GM19372 (cell line): ENCODE data around the gene CD28.
"Not testable (repeated sequence)": the region's sequence is repeated elsewhere in the genome, so short reads cannot be mapped to it uniquely, and the experiment has no call there.

Source experiments
- ATAC-seq: cut with Tn5 transposase; IDR thresholded peaks from one replicate; pipeline ENCODE4 v1.9.1; 2021; ENCODE audit warnings: mild to moderate bottlenecking, low read depth, moderate library complexity; ENCODE audit not compliant: unreplicated experiment

The CD28 gene

GRCh38 chr2:203685789-203686420 lies 20.5 kb upstream of the CD28 start:
- no peak for ATAC-seq

GRCh38 chr2:203687165-203687564 lies 19.3 kb upstream of the CD28 start:
- no peak for ATAC-seq

- ATAC-seq = peak; percentile 60
Observed at GRCh38 chr2:203688798-203689197, 17.6 kb upstream of the CD28 start.

- no peak for ATAC-seq
Observed at GRCh38 chr2:203689426-203690116, 16.9 kb upstream of the CD28 start.

- ATAC-seq = no peak
Observed at GRCh38 chr2:203690117-203690431, 16.4 kb upstream of the CD28 start.

- no peak for ATAC-seq
Observed at GRCh38 chr2:203690441-203691047, 15.9 kb upstream of the CD28 start.

- ATAC-seq = no peak
Observed at GRCh38 chr2:203691149-203691548, 15.3 kb upstream of the CD28 start.

GRCh38 chr2:203692031-203692710 lies 14.3 kb upstream of the CD28 start:
- no peak for ATAC-seq

GRCh38 chr2:203693242-203693879 lies 13.1 kb upstream of the CD28 start:
- ATAC-seq = no peak

- no peak for ATAC-seq
Observed at GRCh38 chr2:203694191-203694590, 12.2 kb upstream of the CD28 start.

- no peak for ATAC-seq
Observed at GRCh38 chr2:203697190-203697589, 9.2 kb upstream of the CD28 start.

GRCh38 chr2:203697763-203698162 lies 8.7 kb upstream of the CD28 start:
- not testable (repeated sequence) for ATAC-seq

GRCh38 chr2:203698410-203698809 lies 8.0 kb upstream of the CD28 start:
- not testable (repeated sequence) for ATAC-seq

GRCh38 chr2:203704430-203704829 lies 2.0 kb upstream of the CD28 start:
- no peak for ATAC-seq

- no peak for ATAC-seq
Observed at GRCh38 chr2:203705178-203705577, 1.3 kb upstream of the CD28 start.

GRCh38 chr2:203707530-203707929 lies 1.1 kb downstream of the CD28 start:
- no peak for ATAC-seq

- no peak for ATAC-seq
Observed at GRCh38 chr2:203708846-203709396, 2.5 kb downstream of the CD28 start.

- no peak for ATAC-seq
Observed at GRCh38 chr2:203709416-203710040, 3.1 kb downstream of the CD28 start.

GRCh38 chr2:203710226-203710625 lies 3.8 kb downstream of the CD28 start:
- ATAC-seq = no peak

- ATAC-seq = no peak
Observed at GRCh38 chr2:203710952-203711351, 4.5 kb downstream of the CD28 start.
